GM18519 (cell line): ENCODE results near the gene AP5Z1.

Source experiments
- ATAC-seq: cut with Tn5 transposase; IDR thresholded peaks from one replicate; pipeline ENCODE4 v1.9.1; 2021; ENCODE audit warnings: mild to moderate bottlenecking, moderate library complexity; ENCODE audit not compliant: unreplicated experiment, low FRiP score

Gene AP5Z1

DNA sequence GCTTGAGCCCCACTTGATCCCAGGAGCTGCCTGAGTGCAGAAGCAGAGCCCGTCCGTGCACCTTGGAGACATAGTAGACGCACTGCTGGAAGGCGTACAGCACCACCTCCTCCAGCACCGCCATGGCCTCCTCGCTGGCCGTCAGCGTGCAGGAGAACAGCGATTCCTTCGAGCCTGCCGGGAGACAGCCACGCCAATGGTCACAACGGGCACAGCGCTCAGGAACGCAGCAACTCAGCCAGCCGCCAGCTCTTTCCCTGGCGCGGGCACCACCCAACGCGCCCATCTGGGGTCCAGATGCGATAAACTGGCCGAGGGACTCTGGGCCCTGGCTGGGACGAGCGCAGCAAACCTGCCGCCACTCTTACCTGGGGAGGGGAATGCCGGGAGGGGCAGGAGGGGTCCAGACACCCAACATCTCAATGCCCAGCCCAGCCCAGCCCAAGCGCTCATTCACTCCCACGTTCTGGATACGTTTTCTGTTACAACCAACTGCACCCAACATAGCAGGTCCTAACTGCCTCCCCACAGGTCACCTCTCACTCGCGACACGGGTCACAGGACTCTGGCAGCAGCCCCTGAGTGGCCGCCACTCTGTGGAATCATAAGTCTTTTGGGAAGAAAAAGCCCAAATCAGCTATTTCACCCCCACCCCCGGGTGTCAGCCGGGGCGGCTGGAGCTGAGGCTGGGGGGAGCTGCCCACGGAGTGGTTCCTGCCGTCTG, 41.9 kb downstream of the AP5Z1 start:
- no peak for ATAC-seq

DNA sequence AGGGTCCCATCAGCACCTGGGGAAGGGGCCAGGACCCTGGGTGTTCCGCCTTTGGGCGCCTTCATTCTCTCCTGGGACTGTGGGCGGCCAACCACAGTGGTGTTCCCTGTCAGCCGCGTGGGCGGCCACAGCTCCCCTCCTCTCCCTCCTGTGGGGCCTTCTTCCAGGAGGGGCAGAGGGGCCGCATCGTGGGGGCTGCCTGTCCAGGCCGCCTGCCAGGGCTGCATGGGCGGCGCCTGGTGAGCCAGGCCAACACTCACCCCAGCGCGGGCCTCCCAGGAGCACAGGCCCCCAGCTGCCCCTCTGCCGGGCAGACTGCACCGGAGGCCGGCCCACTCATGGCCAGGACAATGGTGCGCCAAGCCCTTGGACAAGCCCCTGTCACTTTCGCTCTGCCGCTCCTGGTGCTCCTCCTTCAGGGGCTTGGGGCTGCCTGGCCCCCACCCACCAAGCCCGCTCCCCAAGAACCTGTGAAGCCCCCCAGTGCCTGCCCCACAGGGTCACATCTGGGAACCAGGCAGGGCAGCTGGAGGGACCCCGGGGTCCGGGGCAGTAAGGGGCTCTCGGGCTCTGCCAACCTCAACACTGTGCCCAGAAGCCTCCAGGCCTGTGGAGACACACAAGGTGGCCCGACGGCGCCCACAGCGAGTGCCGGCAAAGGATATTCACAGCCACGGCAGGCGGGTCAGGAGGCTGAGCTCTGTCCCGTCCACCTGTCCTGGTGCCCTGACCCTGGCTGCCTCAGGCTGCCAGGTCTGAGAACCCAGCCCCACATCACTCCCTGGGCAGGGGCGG, 42.8 kb downstream of the AP5Z1 start:
- no peak for ATAC-seq

DNA sequence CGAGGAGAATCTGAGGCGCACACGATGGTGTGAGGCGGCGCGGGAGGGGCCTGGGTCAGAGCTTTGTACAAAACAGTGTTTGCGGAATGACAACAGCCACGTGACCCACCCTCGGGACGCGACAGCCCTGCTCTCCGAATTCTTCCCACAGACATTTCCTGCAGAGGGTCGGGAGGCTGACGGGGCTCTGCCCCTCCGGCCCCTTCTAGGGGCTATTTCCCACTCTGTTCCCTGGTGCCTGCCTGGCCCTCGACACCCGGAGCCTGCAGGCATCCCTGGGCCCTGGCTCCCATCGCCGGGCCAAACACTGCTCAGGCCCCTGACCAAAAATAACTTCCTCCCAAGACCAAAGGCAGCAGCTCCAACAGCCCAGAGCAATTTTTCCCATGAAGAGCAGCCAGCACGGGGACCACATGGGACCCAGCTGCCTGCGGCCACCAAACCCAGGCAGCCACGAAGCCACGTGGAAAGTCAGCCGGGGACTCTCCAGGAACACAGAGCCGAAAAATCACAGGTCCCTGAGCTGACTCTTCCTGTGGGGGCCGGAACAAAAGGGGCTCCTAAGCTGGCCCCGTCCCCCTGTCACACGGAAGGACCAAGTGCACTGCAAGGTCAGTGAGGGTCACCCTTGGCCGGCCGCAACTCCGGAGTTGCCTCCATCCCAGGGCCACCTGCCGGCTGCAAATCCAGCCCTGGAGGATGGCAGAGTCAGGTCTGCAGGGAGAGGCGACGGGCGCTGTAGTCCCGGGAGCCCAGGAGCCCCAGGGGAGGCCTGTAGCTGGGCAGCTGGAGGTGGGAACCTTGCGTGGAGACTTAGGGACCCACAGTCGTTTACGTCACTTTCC, 44.4 kb downstream of the AP5Z1 start:
- ATAC-seq: no peak

DNA sequence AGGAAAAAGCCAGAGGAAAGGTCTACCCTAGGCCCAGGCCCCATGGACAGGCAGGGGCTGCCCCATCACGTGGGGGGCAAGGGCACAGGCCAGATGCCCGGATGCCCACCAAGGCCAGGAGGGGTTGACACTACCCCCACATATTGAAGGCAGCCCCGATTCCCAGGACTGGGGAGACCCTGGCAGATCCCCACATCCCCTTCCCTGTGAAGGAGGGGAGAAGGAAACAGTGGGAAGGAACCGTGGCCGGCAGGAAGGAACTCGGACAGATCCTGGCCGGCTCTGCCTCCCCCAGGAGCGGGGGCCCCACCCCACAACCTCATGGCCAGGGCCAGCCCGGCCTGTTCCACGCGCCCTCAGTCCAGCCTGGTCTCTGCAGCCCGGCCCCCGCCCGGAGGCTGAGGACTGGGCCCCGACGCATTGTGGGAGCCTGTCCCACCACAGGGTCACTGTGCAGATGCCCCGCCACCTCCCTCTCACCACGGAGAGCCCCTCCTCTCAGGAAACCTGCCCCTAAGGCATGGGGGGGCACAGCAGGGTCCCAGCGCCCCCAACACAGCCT, 45.1 kb downstream of the AP5Z1 start:
- no peak for ATAC-seq

- ATAC-seq: no peak
These were observed 45.6 kb downstream of the AP5Z1 start for GRCh38 chr7:4820967-4821471.

DNA sequence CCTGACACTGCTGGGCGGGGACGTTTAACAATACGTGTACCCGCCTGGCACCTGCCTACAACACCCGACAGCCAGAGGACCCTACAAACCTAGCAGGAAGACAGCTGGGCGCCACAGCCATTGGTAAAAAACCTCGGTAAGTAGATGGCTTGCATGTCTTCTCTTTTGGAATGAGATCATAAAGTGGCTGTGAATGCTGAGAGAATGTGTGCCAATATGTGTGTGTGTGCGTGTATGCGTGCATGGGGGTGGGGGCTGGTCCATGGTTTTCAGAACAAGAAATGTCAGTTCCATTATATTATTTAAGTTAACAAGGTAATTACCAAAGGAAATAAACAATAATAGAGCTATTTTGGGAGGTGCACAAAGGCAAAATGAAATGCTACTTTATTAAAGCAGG, 47.3 kb downstream of the AP5Z1 start:
- no peak for ATAC-seq

- ATAC-seq: no peak
These were observed 48.2 kb downstream of the AP5Z1 start for GRCh38 chr7:4823441-4824119.

GRCh38 chr7:4824120-4824775, 48.8 kb downstream of the AP5Z1 start:
- ATAC-seq: no peak

DNA sequence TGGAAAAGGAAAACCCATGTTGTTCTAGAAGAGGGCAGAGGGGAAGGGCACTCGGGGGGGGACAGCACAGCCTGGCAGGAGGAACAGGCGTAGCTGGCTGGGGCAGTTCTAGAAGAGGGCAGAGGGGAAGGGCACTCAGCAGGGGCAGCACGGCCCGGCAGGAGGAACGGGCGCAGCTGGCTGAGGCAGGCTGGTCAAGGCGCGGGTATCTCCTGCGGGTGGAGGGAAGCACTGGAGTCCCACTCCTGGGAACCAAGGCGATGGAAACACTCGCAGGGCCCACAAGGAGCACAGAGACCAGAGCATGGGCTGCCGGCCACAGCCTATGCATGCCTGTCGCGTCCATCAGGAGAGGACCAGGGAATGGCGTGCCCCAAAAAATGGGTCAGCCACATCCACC, 49.7 kb downstream of the AP5Z1 start:
- no peak for ATAC-seq

GRCh38 chr7:4828720-4829383, 53.4 kb downstream of the AP5Z1 start:
- no peak for ATAC-seq

DNA sequence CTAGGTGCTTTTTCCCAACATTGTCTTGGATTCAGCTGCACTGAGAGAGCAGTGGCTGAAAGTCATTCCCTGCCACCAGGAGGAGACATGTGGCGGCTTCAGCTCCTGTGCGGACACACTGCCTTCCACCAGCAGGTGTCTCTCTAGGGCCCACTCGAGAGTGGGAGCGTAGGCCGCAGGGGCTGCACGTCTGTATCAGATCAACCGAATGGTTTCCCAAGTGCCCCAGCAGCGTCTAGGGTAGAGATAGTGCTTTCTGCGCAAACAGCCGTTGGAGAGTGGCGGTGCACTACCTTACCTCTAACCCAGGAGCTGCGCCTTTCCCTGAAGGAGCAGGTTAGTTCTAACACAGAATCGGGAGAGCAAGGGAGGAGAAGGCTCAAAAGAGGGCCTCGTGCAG, 54.8 kb downstream of the AP5Z1 start:
- no peak for ATAC-seq

DNA sequence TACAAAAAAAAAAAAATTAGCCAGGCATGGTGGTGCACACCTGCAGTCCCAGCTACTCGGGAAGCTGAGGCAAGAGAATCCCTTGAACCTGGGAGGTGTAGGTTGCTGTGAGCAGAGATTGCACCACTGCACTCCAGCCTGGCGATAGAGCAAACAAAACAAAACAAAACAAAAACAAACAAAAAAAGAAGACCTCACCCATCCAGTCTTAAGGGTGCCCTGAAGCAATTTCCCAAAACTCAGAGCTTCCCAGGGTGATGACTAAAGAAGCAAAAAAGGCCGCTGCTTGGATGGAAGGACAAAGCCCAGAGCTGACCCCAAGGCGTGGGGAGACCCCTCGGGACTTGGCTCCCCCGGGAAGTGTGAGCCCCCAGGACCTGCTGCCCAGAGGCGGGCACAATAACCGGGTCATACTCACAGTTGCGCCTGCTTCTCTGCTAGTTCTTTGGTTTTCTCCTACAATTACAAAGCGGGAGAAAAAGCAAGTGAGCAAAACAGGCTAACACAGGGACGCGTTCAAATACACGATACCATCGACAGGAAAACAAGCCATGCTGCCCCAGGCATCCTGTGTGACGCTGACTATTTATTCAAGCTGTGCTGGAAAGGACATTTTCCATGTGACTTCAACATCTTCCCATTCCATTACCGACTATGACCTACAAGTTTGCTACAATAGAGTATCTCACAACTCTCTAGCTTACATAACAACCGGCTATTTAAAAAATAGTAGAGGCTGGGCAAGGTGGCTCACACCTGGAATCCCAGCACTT, 56.5 kb downstream of the AP5Z1 start:
- ATAC-seq: no peak

- no peak for ATAC-seq
These were observed 57.3 kb downstream of the AP5Z1 start for GRCh38 chr7:4832711-4833110.

DNA sequence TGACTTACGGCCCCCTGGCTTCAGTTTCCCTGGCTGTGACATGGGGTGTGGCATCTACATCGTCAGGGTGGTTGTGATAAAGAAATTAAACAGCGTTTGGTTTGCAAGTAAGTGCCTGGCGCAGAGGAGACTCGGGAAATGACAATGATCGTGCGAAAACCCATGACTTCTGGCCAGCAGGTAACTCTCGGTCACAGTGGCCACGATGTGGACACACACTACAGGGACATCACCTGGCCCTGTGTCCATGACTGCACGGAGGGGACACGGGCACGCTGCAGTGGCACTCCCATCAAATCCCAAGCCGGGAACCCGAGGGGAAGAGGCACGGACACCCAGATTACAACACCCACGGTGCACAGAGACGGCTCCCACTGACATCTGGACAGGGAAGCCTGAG, 57.8 kb downstream of the AP5Z1 start:
- ATAC-seq: no peak

- no peak for ATAC-seq
These were observed 58.5 kb downstream of the AP5Z1 start for GRCh38 chr7:4833691-4834600.

GRCh38 chr7:4834601-4835397, 59.4 kb downstream of the AP5Z1 start:
- ATAC-seq: no peak
